Retinal pigment epithelial cell (primary cell): ENCODE measurements around the gene CTNNBIP1.

Experiments
- DNase-seq: peaks from one replicate; pipeline ENCODE4 v3.0.0-alpha.2; 2010; ENCODE audit warnings: low read depth
- H3K4me3 ChIP-seq: 2 replicates; pipeline ENCODE4 v1.5.1; 2011; ENCODE audit warnings: mild to moderate bottlenecking, low read length, control low read depth, moderate library complexity
- CTCF ChIP-seq: conservative IDR thresholded peaks from 2 replicates; pipeline ENCODE4 v1.5.1; 2011; ENCODE audit warnings: low read depth, low read length, control low read depth, inconsistent platforms

Gene CTNNBIP1

GRCh38 chr1:9894115-9894514, 16.0 kb downstream of the CTNNBIP1 start:
- TF ChIP-seq CTCF: no peak
- no peak overlapping the region for H3K4me3 ChIP-seq
- DNase-seq: no peak

- DNase-seq: no peak
- no peak overlapping the region for H3K4me3 ChIP-seq
- TF ChIP-seq CTCF: no peak
Observed at GRCh38 chr1:9892563-9893528, 17.2 kb downstream of the CTNNBIP1 start.

- H3K4me3 ChIP-seq: no peak overlapping the region
- no peak for TF ChIP-seq CTCF
Observed at GRCh38 chr1:9891207-9891606, 18.9 kb downstream of the CTNNBIP1 start.

GRCh38 chr1:9890224-9890731, 19.8 kb downstream of the CTNNBIP1 start:
- TF ChIP-seq CTCF: no peak
- H3K4me3 ChIP-seq: no peak overlapping the region
- DNase-seq: no peak

More at GRCh38 chr1:9891207-9891606, 18.9 kb downstream of the CTNNBIP1 start:
- DNase-seq: no peak

GRCh38 chr1:9889411-9889810, 20.7 kb downstream of the CTNNBIP1 start:
- H3K4me3 ChIP-seq: no peak overlapping the region
- no peak for DNase-seq
- no peak for TF ChIP-seq CTCF

- no peak for DNase-seq
- no peak overlapping the region for H3K4me3 ChIP-seq
- no peak for TF ChIP-seq CTCF
Observed at GRCh38 chr1:9888886-9889285, 21.2 kb downstream of the CTNNBIP1 start.

- no peak for TF ChIP-seq CTCF
- no peak for DNase-seq
Observed at GRCh38 chr1:9887070-9887469, 23.0 kb downstream of the CTNNBIP1 start.

More at GRCh38 chr1:9887070-9887469, 23.0 kb downstream of the CTNNBIP1 start:
- H3K4me3 ChIP-seq: no peak overlapping the region
